SK-N-SH treated with all-trans-retinoic acid at 6 μM for 48 hours (cell line): ENCODE results near the gene TMBIM1.

ENCODE experiments used
- ATAC-seq: fragments of 200-7000 bp; cut with Tn5 transposase; 3 replicates; pipeline ENCODE4 v1.9.1; 2020; ENCODE audit warnings: mild to moderate bottlenecking, moderate library complexity
- ARNTL ChIP-seq: fragments of 450-650 bp; formaldehyde crosslinking; IDR thresholded peaks from 2 replicates; pipeline ENCODE4 v1.5.0; 2020; ENCODE audit warnings: low read depth, mild to moderate bottlenecking, moderate library complexity, borderline replicate concordance
- BACH2 ChIP-seq: fragments of 250-450 bp; sonication (Bioruptor Pico); IDR thresholded peaks from 2 replicates; pipeline ENCODE4 v1.9.0; 2021; ENCODE audit warnings: mild to moderate bottlenecking, borderline replicate concordance
- CREB5 ChIP-seq: fragments of 250-450 bp; sonication (Bioruptor Pico); IDR thresholded peaks from 2 replicates; pipeline ENCODE4 v1.5.1; 2020; ENCODE audit warnings: low read depth, mild to moderate bottlenecking, moderate library complexity
- CSDC2 ChIP-seq: fragments of 250-450 bp; sonication (Bioruptor Pico); IDR thresholded peaks from 2 replicates; pipeline ENCODE4 v1.5.0; 2020; ENCODE audit warnings: mild to moderate bottlenecking, moderate library complexity
- CSRNP3 ChIP-seq: fragments of 250-450 bp; sonication (Bioruptor Pico); IDR thresholded peaks from 2 replicates; pipeline ENCODE4 v1.5.1; 2021; ENCODE audit warnings: mild to moderate bottlenecking, moderate library complexity
- ESRRG ChIP-seq: fragments of 250-450 bp; sonication (Bioruptor Pico); IDR thresholded peaks from 2 replicates; pipeline ENCODE4 v1.6.1; 2021; ENCODE audit warnings: mild to moderate bottlenecking
- POU6F1 ChIP-seq: fragments of 250-450 bp; sonication (Bioruptor Pico); IDR thresholded peaks from 2 replicates; pipeline ENCODE4 v1.8.0; 2021; ENCODE audit warnings: low read depth, mild to moderate bottlenecking, moderate library complexity, borderline replicate concordance
- SNAI2 ChIP-seq: fragments of 250-450 bp; sonication (Bioruptor Pico); IDR thresholded peaks from 2 replicates; pipeline ENCODE4 v1.5.0; 2020; ENCODE audit warnings: mild to moderate bottlenecking, moderate library complexity
- TCF4 ChIP-seq: fragments of 250-450 bp; sonication (Bioruptor Pico); IDR thresholded peaks from 2 replicates; pipeline ENCODE4 v1.8.0; 2021; ENCODE audit warnings: mild to moderate bottlenecking, moderate library complexity, borderline replicate concordance
- TOX ChIP-seq: fragments of 250-450 bp; sonication (Bioruptor Pico); IDR thresholded peaks from 2 replicates; pipeline ENCODE4 v1.8.0; 2021; ENCODE audit warnings: mild to moderate bottlenecking, moderate library complexity, borderline replicate concordance
- TSHZ2 ChIP-seq: fragments of 250-450 bp; sonication (Bioruptor Pico); IDR thresholded peaks from 2 replicates; pipeline ENCODE4 v1.5.0; 2020; ENCODE audit warnings: mild to moderate bottlenecking, moderate library complexity
- ZFP3 ChIP-seq: fragments of 250-450 bp; sonication (Bioruptor Pico); IDR thresholded peaks from 2 replicates; pipeline ENCODE4 v1.5.0; 2020; ENCODE audit warnings: mild to moderate bottlenecking, moderate library complexity
- ZNF70 ChIP-seq: fragments of 450-650 bp; formaldehyde crosslinking; IDR thresholded peaks from 2 replicates; pipeline ENCODE4 v1.5.0; 2020; ENCODE audit warnings: mild to moderate bottlenecking, moderate library complexity

The TMBIM1 gene

GRCh38 chr2:218319813-218320365, 27.6 kb upstream of the TMBIM1 start:
- TF ChIP-seq ESRRG (CRISPR knock-in tag) (no peak), SNAI2 (no peak)
- ATAC-seq, result no peak

- no peak for ATAC-seq
- TF ChIP-seq CREB5 (CRISPR knock-in tag) (no peak), TCF4 (CRISPR knock-in tag) (no peak), TSHZ2 (CRISPR knock-in tag) (no peak), BACH2 (CRISPR knock-in tag) (no peak), ARNTL (CRISPR knock-in tag) (no peak), CSRNP3 (CRISPR knock-in tag) (no peak)
Observed at GRCh38 chr2:218318241-218318640, 25.9 kb upstream of the TMBIM1 start.

GRCh38 chr2:218317835-218318234, 25.5 kb upstream of the TMBIM1 start:
- ATAC-seq, result no peak
- TF ChIP-seq ARNTL (CRISPR knock-in tag) (no peak), CREB5 (CRISPR knock-in tag) (no peak), POU6F1 (CRISPR knock-in tag) (no peak)

- no peak for ATAC-seq
- TF ChIP-seq TOX (CRISPR knock-in tag) (no peak), ZFP3 (no peak), CSRNP3 (CRISPR knock-in tag) (no peak), ZNF70 (CRISPR knock-in tag) (no peak), POU6F1 (CRISPR knock-in tag) (no peak), CSDC2 (no peak)
Observed at GRCh38 chr2:218317303-218317630, 25.0 kb upstream of the TMBIM1 start.
